HEK293T (cell line): Measurements from ENCODE around the gene ITLN2.

Source experiments
- CTBP1 ChIP-seq: fragments of 450-650 bp; IDR thresholded peaks from 2 replicates; pipeline ENCODE4 v1.6.1; 2016; ENCODE audit warnings: borderline replicate concordance
- FOXA1 ChIP-seq: fragments of 450-650 bp; IDR thresholded peaks from 2 replicates; pipeline ENCODE4 v1.6.1; 2016; ENCODE audit warnings: mild to moderate bottlenecking
- SP1 ChIP-seq: fragments of 450-650 bp; IDR thresholded peaks from 2 replicates; pipeline ENCODE4 v1.6.1; 2017

GRCh38 chr1:160993544-160994193 is 39.1 kb upstream of the ITLN2 start:
- TF ChIP-seq FOXA1 (no peak), CTBP1 (no peak), SP1 (no peak)
